ENCODE results near the gene MTUS2. TPM values are rescaled to one million over a fixed set of nuclear protein-coding genes. Genes with fewer than 3 reads are reported as not detected.

The MTUS2 gene
- total RNA-seq, 1 experiment from 2014 or later: 0.35 TPM

DNA sequence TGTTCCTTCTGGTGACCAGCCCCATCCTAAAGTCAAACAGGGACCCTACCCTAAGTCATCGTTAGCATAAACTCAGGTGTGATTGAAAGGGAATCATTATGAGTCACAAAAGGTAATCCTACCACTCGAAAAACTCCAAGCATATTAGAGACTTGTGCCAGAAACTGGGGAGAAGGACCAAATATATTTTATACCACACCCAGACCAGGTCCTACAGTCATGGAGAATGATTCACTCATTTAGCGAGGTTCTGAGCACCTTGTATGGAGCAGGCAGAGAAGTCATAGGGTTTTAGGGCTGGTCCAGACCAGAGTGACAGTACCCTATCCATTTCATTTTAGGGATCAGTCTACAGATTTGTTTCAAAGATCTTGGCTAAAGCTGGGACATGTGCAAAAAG is 625.9 kb downstream of the MTUS2 start:
- no peaks in the 10 kb centered on the region for H3K36me3 Mint-ChIP-seq (ENCODE audit: insufficient read depth in 1 of 3, low read depth in 3 of 3)
- H3T11ph ChIP-seq (ENCODE audit: low read length): no peak overlapping the region

More for the DNA sequence above, 625.9 kb downstream of the MTUS2 start:
- Histone ChIP-seq H2AK5ac (ENCODE audit: insufficient read length, low read length) (no peak overlapping the region), H3K27me3 (ENCODE audit: insufficient read depth, low read length) (no peaks in the 10 kb centered on the region), H3K23me2 (ENCODE audit: insufficient read length, low read depth, low read length, poor library complexity, severe bottlenecking) (no peaks in the 10 kb centered on the region), H3K18ac (ENCODE audit: insufficient read length, low read depth, low read length) (no peak overlapping the region), H4K5ac (ENCODE audit: insufficient read length, low read depth, low read length) (no peak overlapping the region), H4K8ac (replicated peaks; ENCODE audit: insufficient read length, low read depth, low read length) (no peak overlapping the region), H2BK15ac (ENCODE audit: low read depth, low read length) (no peak overlapping the region), H3K79me2 (ENCODE audit: insufficient read depth, low read length) (no peaks in the 10 kb centered on the region), H2BK20ac (ENCODE audit: low read depth, low read length, poor library complexity, severe bottlenecking) (no peak overlapping the region), H3K4me2 (ENCODE audit: insufficient read depth, insufficient read length, low read length) (no peak overlapping the region), H3K4ac (ENCODE audit: low read depth, low read length) (no peak overlapping the region), H2BK120ac (ENCODE audit: low read depth, low read length, poor library complexity, severe bottlenecking) (no peak overlapping the region), H3K9me3 (ENCODE audit: control insufficient read depth, low read depth, low read length) (no peaks in the 10 kb centered on the region), H3K27ac (ENCODE audit: insufficient read length, low read depth, low read length) (no peak overlapping the region), H3K9ac (ENCODE audit: extremely low read depth, insufficient read length, low read length) (no peak overlapping the region), H3K4me1 (ENCODE audit: insufficient read depth, low read length) (peaks cover 4% of the 10 kb centered on the region; the same call in 1 of the 2 replicates), H2AFZ (ENCODE audit: low read length) (no peak overlapping the region), H4K91ac (ENCODE audit: insufficient read length, low read depth, low read length) (no peak overlapping the region), H3K79me1 (ENCODE audit: insufficient read depth, low read depth, low read length, poor library complexity, severe bottlenecking) (no peaks in the 10 kb centered on the region), H3K56ac (ENCODE audit: insufficient read length, low read depth, low read length) (no peak overlapping the region), H2BK12ac (ENCODE audit: insufficient read length, low read depth, low read length) (no peak overlapping the region), H4K20me1 (ENCODE audit: control insufficient read depth, insufficient read depth, insufficient read length) (no peaks in the 10 kb centered on the region), H3K14ac (ENCODE audit: insufficient read depth, low read length) (no peak overlapping the region), H2BK5ac (ENCODE audit: insufficient read length, low read length) (no peak overlapping the region), H3K23ac (ENCODE audit: insufficient read length, low read depth, low read length) (no peak overlapping the region)
- no peak overlapping the region for H3K4me3 Mint-ChIP-seq
- TF ChIP-seq, protein P1, sequence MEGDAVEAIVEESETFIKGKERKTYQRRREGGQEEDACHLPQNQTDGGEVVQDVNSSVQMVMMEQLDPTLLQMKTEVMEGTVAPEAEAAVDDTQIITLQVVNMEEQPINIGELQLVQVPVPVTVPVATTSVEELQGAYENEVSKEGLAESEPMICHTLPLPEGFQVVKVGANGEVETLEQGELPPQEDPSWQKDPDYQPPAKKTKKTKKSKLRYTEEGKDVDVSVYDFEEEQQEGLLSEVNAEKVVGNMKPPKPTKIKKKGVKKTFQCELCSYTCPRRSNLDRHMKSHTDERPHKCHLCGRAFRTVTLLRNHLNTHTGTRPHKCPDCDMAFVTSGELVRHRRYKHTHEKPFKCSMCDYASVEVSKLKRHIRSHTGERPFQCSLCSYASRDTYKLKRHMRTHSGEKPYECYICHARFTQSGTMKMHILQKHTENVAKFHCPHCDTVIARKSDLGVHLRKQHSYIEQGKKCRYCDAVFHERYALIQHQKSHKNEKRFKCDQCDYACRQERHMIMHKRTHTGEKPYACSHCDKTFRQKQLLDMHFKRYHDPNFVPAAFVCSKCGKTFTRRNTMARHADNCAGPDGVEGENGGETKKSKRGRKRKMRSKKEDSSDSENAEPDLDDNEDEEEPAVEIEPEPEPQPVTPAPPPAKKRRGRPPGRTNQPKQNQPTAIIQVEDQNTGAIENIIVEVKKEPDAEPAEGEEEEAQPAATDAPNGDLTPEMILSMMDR (conservative IDR thresholded peaks at IDR 0.05): no peak
- peaks cover 0 to 10% of the 10 kb centered on the region in 2 experiments; a peak in 2 of 4 replicates for H3K4me1 Mint-ChIP-seq
- DNase-seq: no peak
- H3K27ac Mint-ChIP-seq: no peak overlapping the region
- H3K27me3 Mint-ChIP-seq (ENCODE audit: low read depth): no peaks in the 10 kb centered on the region
- no CpG with 5 or more reads among the region's 3 CpGs for WGBS (ENCODE audit: extremely low coverage, insufficient read length, low lambda C conversion rate)
- H3K9me3 Mint-ChIP-seq: no peaks in the 10 kb centered on the region

Measured in H9 (cell line).